Kidney epithelial cell (primary cell): Measurements from ENCODE around the gene UGT2A3. TPM values are rescaled to one million over a fixed set of nuclear protein-coding genes. Genes with fewer than 3 reads are reported as not detected.
"Not testable (repeated sequence)": the region's sequence is repeated elsewhere in the genome, so short reads cannot be mapped to it uniquely, and the experiment has no call there.

Experiments
- DNase-seq: peaks from one replicate; pipeline ENCODE4 v3.0.0-alpha.2; 2010; ENCODE audit warnings: low read depth
- H3K27me3 ChIP-seq: 2 replicates; pipeline ENCODE4 v1.6.0; 2011; ENCODE audit warnings: low read length; ENCODE audit not compliant: control insufficient read depth, insufficient read depth
- H3K36me3 ChIP-seq: 2 replicates; pipeline ENCODE4 v1.5.1; 2011; ENCODE audit warnings: low read length; ENCODE audit not compliant: control insufficient read depth, insufficient read depth
- H3K4me3 ChIP-seq: 2 replicates; pipeline ENCODE4 v1.5.1; 2011; ENCODE audit warnings: low read depth, mild to moderate bottlenecking, control low read depth, low read length
- total RNA-seq: library from RNA; depleted of rRNA; stranded (reverse); fragments of >200 nt; gene quantifications from 2 replicates; pipeline ENCODE4 v1.2.3, GENCODE V29; 2015
- TF ChIP-seq, protein P1 (sequence below): IDR thresholded peaks from 2 replicates; pipeline ENCODE4 v1.5.1; 2011; ENCODE audit warnings: mild to moderate bottlenecking, moderate library complexity, low read length, control low read depth, inconsistent platforms; ENCODE audit not compliant: insufficient read depth, poor library complexity, severe bottlenecking

Gene UGT2A3
- total RNA-seq, 1 donor from 2014 or later: not detected

DNA sequence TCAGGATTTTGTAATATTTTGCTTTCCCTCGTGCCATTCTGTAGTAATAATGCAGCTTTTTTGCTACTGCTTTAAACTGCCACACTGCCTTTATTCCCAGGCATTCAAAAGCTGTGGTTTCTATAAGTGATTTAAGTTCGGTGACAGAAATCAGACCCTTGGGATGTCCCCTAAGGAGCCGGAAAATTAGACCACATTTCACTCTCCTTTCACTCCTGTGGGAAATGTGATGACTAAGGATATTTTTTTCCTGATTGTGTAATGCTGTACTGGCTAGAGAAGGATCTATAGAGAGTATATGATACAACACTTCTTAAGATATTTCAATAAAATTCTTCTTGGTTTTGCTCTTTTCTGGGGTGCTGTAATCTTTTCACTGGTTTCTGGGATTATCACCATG is 24.4 kb downstream of the UGT2A3 start:
- TF ChIP-seq, protein P1, sequence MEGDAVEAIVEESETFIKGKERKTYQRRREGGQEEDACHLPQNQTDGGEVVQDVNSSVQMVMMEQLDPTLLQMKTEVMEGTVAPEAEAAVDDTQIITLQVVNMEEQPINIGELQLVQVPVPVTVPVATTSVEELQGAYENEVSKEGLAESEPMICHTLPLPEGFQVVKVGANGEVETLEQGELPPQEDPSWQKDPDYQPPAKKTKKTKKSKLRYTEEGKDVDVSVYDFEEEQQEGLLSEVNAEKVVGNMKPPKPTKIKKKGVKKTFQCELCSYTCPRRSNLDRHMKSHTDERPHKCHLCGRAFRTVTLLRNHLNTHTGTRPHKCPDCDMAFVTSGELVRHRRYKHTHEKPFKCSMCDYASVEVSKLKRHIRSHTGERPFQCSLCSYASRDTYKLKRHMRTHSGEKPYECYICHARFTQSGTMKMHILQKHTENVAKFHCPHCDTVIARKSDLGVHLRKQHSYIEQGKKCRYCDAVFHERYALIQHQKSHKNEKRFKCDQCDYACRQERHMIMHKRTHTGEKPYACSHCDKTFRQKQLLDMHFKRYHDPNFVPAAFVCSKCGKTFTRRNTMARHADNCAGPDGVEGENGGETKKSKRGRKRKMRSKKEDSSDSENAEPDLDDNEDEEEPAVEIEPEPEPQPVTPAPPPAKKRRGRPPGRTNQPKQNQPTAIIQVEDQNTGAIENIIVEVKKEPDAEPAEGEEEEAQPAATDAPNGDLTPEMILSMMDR: no peak
- DNase-seq: no peak
- Histone ChIP-seq H3K27me3 (no peaks in the 10 kb centered on the region), H3K36me3 (no peaks in the 10 kb centered on the region), H3K4me3 (no peak overlapping the region)

DNA sequence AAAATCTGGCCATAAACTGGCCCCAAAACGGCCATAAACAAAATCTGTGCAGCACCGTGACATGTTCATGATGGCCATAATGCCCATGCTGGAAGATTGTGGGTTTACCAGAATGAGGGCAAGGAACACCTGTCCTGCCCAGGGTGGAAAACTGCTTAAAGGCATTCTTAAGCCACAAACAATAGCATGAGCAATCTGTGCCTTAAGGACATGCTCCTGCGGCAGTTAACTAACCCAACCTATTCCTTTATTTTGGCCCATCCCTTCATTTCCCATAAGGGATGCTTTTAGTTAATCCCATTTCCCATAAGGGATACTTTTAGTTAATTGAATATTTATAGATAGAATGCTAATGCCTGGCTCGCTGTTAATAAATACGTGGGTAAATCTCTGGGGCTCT is 29.4 kb downstream of the UGT2A3 start:
- DNase-seq, H3K4me3 ChIP-seq, H3K27me3 ChIP-seq, H3K36me3 ChIP-seq: not testable (repeated sequence)

GRCh38 chr4:68921051-68921450 is 30.6 kb downstream of the UGT2A3 start:
- TF ChIP-seq, protein P1: no peak
- DNase-seq: no peak
- no peaks in the 10 kb centered on the region for H3K36me3 ChIP-seq

DNA sequence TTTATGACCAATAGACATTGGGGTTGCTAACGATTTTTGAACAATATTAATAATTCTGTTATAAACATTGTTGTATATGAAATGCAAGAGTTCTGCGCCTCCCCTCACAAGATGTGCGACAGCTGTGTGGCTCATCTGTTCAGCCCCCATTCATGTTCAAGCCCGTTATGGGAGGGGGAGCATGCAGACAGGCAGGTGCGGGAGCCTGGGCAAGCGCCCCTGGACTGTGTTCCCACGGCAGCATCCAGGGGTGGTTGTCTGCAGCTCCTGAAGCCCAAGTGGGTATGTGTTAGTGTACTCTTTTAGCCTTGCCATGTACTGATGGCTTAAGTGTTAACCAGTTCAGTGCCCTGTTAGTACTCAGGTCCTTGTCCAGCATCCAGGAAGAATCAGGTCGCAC is 34.6 kb downstream of the UGT2A3 start:
- TF ChIP-seq, protein P1: no peak
- H3K36me3 ChIP-seq: no peaks in the 10 kb centered on the region
- no peak for DNase-seq
- no peak overlapping the region for H3K4me3 ChIP-seq
- H3K27me3 ChIP-seq: no peaks in the 10 kb centered on the region

More at GRCh38 chr4:68921051-68921450, 30.6 kb downstream of the UGT2A3 start:
- Histone ChIP-seq H3K27me3 (no peaks in the 10 kb centered on the region), H3K4me3 (no peak overlapping the region)

GRCh38 chr4:68912807-68913206 is 38.8 kb downstream of the UGT2A3 start:
- no peaks in the 10 kb centered on the region for H3K27me3 ChIP-seq
- no peak overlapping the region for H3K4me3 ChIP-seq
- no peak for DNase-seq
- no peaks in the 10 kb centered on the region for H3K36me3 ChIP-seq
- TF ChIP-seq, protein P1: no peak

GRCh38 chr4:68909385-68909784 is 42.2 kb downstream of the UGT2A3 start:
- H3K4me3 ChIP-seq: no peak overlapping the region

More at GRCh38 chr4:68909385-68909784, 42.2 kb downstream of the UGT2A3 start:
- no peak for DNase-seq
- TF ChIP-seq, protein P1: no peak
- no peaks in the 10 kb centered on the region for H3K27me3 ChIP-seq
- no peaks in the 10 kb centered on the region for H3K36me3 ChIP-seq
